Breast epithelium (tissue), 3 donors: ENCODE results near the gene MICALL2.

Experiments used
- CTCF ChIP-seq, 3 donors: fragments of 450-650 bp; IDR thresholded peaks; one replicate each; pipeline ENCODE4 v1.5.1; 2016 to 2017; ENCODE audit warnings: antibody characterized with exemption in 3 of 3, mild to moderate bottlenecking in 3 of 3, moderate library complexity in 3 of 3
- POLR2A ChIP-seq: fragments of 450-650 bp; IDR thresholded peaks from one replicate; pipeline ENCODE4 v1.6.1; 2016; ENCODE audit warnings: antibody characterized with exemption, mild to moderate bottlenecking, moderate library complexity
- POLR2AphosphoS5 ChIP-seq, 3 donors: sonication (generic); formaldehyde crosslinking; IDR thresholded peaks; one replicate each; pipeline ENCODE4 v1.6.1; 2017; ENCODE audit warnings: antibody characterized with exemption in 3 of 3

GRCh38 chr7:1494866-1495563, 35.7 kb upstream of the MICALL2 start:
- no peak for TF ChIP-seq CTCF (IDR thresholded peaks at IDR 0.05)
- TF ChIP-seq POLR2AphosphoS5 (IDR thresholded peaks at IDR 0.05) = no peak
- no peak for TF ChIP-seq POLR2A
